Left renal pelvis (tissue), 4 donors: ENCODE measurements around the gene CHMP6. TPM values are rescaled to one million over a fixed set of nuclear protein-coding genes. Genes with fewer than 3 reads are reported as not detected.

Experiments used
- DNase-seq, 4 donors: peaks; one replicate each; pipeline ENCODE4 v3.0.0-alpha.2; 2013; ENCODE audit warnings: low read depth in 4 of 4, low spot score in 3 of 4
- polyA plus RNA-seq, 4 donors: library from polyadenylated mRNA; unstranded; fragments of 120-200 nt; gene quantifications; one replicate each; pipeline ENCODE4 v1.2.1, GENCODE V29; 2013; ENCODE audit not compliant: insufficient read length in 4 of 4

The CHMP6 gene
- polyA plus RNA-seq, 4 donors = 26.5 to 29.1 (median 27.8) TPM

GRCh38 chr17:80955671-80956280 lies 35.9 kb upstream of the CHMP6 start:
- no peak for DNase-seq

DNA sequence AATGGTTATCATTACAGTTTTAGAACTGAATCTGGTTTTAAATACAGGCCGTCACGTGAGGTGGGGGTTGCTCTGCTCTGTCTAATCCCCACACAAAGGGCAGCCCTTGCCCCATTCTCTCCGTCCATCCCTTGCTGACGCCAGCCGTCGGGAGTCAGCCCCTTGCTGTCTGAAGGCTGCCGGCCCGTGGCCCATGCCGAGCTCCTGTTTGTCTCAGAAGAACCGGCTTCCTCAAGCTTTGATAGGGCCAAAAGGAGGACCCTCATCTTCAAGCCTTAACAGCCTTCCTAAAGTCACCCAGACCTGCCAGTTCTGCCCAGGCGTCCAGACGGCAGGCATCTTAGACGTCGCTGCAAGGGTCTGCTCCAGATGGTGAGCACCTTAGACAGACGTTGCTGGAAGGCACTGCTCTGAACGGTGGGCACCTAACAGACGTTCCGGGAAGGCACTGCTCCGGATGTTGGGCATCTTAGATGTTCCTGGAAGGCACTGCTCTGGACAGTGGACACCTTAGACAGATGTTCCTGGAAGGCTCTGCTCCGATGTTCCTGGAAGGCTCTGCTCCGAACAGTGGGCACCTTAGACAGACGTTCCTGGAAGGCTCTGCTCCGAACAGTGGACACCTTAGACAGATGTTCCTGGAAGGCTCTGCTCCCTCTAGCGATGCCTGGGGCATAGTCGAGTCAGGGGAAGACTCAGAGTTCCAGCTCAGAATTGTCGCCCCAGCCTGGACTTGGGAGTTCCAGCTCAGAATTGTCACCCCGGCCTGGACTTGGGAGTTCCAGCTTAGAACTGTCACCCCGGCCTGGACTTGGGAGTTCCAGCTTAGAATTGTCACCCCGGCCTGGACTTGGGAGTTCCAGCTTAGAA lies 35.1 kb upstream of the CHMP6 start:
- DNase-seq = no peak

GRCh38 chr17:80957461-80957941 lies 34.1 kb upstream of the CHMP6 start:
- DNase-seq = no peak

GRCh38 chr17:80959330-80960036 lies 32.2 kb upstream of the CHMP6 start:
- DNase-seq = peak in 2 of 4 donors; percentile 46 to 50

- DNase-seq = no peak
Observed at GRCh38 chr17:80960037-80960796, 31.4 kb upstream of the CHMP6 start.

GRCh38 chr17:80960797-80961452 lies 30.7 kb upstream of the CHMP6 start:
- DNase-seq = no peak

DNA sequence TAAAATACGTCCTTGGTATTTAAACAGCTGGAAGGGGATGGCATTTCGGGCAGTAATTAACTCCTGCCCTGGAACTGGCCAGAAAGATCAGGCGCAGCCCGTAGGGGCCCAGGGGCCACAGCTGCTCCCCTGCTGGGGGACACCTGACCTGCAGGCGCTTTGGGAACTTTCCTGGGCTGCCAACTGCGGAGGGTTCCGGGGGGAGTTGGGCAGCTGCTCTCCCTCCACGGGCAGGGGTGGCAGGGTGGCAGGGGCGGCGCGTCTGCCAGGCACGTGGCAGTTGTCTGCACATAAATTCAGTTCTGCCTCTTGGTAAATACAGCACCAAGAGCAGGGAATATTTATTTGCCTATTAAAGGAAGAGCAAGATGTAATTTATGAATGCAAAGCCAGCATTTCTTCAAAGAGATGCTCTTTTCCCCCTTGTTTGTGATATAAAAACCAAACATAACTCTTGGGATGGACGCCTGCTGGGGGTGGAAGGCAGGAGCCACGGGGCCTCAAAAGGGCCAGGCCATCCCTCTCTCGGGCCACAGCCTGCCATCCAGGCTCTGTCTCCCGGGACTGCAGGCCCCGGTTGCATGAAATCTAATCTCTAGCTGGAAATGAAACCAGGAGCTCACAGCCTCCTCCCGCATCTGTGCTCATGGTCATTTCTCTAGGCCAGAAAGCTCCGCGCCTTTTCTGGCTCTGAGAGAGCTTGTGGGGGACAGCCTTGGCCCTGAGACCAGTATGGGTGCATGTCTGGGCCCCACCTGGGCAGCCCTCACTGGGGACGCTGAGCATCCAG lies 29.9 kb upstream of the CHMP6 start:
- no peak for DNase-seq

GRCh38 chr17:80962356-80963329 lies 29.0 kb upstream of the CHMP6 start:
- DNase-seq = no peak

DNA sequence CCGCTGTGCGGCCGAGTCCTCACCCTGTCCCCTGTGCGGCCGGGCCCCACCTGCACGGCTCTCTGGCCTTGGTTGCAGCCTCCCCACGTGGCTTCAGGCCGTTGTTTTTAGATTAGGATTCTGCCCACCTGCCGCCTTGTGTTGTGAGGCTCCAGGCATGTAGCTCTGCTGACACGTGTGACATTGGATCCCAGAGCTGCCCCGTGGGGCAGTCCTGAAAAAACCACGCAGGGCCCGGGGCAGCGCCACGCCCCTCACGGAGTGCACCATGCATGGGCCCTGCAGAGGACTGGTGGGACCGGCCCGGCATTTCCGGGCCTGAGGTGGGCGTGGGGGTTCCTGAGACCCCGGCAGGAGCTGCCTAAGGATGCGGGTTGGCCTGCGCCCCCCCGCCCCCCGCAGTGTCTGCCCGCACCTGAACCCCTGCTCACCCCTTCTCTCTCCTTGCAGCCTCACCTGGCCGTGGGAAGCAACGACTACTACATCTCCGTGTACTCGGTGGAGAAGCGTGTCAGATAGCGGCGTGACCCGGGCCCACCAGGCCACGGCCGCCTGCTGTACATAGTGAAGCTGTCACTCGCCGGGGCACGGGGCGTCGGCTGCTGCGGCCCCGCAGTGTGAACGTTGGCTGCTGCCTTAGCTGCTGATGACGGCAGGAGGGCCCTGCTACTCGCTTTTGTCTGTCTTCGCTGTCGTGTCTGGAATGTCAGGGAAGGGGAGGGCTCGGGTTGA lies 27.7 kb upstream of the CHMP6 start:
- DNase-seq = no peak

DNA sequence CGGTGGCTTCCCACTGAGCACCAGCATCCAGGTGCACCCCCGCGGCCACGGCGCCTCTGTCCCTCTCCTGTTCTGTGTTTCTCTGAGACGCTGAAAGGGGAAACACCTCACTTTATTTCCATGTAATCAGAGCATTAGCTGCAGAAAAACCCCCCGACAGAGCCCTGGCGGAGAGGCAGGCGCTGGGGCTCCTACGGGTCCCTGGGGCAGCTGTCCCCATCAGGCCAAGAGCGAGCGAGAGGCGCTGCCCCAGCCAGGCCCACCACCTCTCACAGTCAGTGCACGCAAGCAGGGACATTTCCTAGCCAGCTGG lies 27.1 kb upstream of the CHMP6 start:
- DNase-seq = no peak

DNA sequence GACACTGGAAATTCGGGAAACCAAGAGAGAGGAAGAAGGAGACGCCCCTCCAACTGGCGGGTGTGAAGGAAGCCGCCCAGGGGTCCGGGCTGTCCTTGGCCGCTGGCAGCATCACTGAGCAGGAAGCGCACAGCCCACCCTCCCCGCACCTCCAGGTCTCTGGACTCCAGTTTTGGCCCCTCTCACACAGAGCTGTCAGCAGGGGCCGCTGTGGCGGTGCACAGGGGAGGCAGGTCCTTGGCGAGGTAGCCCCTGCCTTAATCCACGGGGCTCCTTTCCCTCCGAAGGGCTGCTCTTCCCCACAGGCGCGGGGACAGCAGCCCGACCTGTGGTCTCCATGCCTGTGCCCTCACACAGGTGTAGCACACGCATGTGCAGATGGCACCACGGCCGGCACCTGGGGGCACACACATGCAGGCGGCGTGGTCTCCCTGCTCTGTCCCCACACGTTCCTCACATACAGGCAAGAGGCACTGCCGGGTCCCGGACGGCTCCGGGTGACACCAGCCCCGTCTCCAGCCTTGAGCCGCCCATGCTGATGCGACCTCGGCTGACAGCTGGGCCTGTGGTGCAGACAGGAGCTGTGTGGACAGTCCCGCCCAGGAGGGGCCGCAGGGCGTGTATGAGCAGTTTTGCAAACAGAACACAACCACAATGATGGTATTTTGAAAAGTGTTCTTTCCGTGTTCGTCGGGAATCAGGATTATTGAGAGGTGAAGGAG lies 26.6 kb upstream of the CHMP6 start:
- no peak for DNase-seq

DNA sequence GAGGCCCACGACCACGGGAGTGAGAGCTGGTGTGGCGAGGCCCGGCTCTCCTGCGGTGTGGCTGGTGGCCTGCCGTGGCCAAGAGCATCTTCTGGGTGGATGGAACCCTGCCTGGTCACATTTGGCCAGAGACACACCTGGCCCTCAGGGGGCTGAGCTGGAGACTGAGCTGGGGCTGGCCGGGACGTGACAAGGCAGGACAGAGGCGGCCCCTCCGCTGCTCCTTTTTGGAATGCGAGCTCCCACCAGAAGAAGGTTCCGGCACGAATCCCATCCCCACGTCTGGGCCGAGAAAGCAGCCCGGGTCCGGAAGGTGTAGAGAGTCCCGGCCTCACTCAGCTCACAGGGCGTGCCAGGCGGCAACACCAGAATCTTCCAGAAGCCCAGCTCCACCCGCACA lies 26.0 kb upstream of the CHMP6 start:
- DNase-seq = no peak

GRCh38 chr17:80967404-80967872 lies 24.2 kb upstream of the CHMP6 start:
- no peak for DNase-seq

- DNase-seq = no peak
Observed at GRCh38 chr17:80968602-80969029, 23.0 kb upstream of the CHMP6 start.

DNA sequence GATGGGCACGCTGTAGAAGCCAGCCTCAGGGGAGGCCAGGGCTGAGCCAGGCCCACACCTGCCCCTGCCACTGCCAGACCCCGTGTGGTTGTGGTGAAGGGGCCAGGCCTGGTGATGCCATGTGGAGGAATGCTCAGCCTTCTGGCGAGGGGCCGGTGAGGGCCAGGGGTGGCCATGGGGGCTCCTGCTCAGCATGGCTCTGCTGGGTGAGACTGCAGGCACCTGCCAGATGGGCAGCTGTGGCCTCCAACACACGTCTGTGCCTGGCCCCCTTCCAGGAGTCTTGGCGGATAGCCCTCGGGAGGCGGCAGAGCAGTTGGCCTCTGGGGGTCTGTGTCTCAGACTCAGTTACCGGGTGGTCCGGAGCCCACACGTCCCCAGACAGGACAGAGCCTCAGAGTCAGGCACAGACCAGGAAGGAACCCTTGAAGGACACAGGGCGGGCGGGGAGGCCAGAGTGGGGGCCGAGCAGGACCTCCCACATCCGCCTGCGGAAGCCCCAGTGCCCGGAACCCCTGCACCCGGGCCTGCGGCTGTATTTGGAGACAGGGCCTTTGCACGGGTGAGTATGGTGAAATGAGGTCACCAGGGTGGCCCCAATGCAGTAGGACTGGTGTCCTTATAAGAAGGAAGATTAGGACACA lies 22.5 kb upstream of the CHMP6 start:
- DNase-seq = no peak

DNA sequence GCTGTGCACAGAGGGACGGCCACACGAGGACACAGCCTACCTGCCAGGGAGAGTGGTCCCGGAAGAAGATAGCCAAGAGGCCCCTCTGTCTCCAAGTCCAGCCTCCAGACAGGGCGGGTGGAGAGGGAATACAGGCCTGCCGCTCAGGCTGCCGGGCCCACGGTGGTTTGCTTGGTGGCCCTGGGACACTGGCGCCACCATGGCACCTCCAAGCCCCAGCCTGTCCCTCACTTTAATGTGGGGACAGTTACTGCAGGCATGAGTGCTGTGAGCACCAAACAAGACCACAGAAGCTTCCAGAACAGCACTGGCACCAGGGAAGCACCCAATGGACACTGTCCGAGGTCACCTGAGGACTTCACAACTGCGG lies 22.0 kb upstream of the CHMP6 start:
- DNase-seq = no peak
